DMS153 treated with DMSO at 0.1 percent for 48 hours (cell line): Measurements from ENCODE around the gene NDUFAF8.
A peak's percentile ranks its signal among the peaks of the same experiment; 100 is the strongest.
"Not testable (repeated sequence)": the region's sequence is repeated elsewhere in the genome, so short reads cannot be mapped to it uniquely, and the experiment has no call there.

Experiments
- DNase-seq: peaks from one replicate; lab custom pipeline; 2025; ENCODE audit not compliant: unreplicated experiment; lab: John Stamatoyannopoulos, UW

Gene NDUFAF8

GRCh38 chr17:81222906-81223761 is 16.0 kb upstream of the NDUFAF8 start, which contains the start of gene CEP131:
Gene CEP131 (minus strand): TSS chr17:81222965. CDS start chr17:81220056, 2,909 bp downstream.
- peak; percentile 96 for DNase-seq

GRCh38 chr17:81223762-81224130 is 15.4 kb upstream of the NDUFAF8 start:
- DNase-seq, result peak; percentile 42

DNA sequence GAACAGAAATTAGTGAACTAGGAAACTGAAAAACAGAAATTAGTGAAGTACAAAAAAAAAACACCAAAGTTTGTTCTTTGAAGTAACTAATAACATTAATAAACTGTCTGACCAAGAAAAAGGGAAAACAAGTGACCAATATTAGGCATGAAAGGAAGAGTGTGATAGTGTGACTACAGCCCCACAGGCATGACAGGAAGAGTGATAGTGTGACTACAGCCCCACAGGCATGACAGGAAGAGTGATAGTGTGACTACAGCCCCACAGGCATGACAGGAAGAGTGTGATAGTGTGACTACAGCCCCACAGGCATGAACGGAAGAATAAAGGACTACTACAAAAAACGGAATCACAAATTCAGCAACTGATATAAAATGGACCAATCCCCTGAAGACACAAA is 11.5 kb upstream of the NDUFAF8 start:
- not testable (repeated sequence) for DNase-seq

- no peak for DNase-seq
Observed at GRCh38 chr17:81228420-81228819, 10.7 kb upstream of the NDUFAF8 start.

DNA sequence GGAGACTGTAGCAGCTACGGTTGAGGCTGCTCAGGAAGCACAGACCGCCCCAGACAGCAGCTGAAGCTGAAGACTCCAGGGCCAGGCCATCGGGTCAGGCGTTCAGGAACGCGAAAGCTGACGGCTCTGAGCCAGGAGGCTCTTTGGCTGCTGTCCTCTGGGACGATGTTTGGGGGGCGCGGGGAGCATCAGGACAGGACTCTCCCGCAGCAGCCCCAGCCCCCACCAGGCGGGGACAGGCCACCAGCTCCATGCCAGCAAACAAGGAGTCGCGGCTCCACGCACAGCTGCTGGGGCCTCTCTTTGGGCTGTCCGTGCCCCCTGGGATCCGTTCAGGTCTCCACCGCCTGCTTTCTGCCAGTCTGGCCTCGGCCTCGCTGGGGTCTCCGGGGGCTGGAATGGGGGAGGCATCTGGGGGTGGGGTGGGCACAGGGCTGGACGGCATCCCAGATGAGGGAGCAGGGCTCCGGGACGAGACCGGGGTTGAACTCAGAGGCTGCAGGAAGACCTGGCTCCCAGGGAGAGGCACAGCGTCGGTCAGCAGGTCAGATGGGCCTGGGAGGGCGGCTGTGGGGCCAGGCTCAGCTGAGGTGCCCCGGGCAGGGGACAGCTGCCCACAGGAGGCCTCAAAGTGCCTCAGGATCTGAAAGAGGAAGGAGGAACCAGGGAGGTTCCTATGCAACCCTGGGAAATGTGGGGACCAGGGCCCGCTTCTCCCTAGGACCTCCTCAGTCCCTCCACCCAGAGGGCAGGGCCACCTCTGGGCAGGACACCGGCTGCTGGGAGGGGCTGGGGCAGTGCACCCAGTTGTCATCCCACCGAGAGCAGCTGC is 10.1 kb upstream of the NDUFAF8 start:
- DNase-seq, result no peak

GRCh38 chr17:81229666-81229920 is 9.5 kb upstream of the NDUFAF8 start:
- DNase-seq, result no peak

DNA sequence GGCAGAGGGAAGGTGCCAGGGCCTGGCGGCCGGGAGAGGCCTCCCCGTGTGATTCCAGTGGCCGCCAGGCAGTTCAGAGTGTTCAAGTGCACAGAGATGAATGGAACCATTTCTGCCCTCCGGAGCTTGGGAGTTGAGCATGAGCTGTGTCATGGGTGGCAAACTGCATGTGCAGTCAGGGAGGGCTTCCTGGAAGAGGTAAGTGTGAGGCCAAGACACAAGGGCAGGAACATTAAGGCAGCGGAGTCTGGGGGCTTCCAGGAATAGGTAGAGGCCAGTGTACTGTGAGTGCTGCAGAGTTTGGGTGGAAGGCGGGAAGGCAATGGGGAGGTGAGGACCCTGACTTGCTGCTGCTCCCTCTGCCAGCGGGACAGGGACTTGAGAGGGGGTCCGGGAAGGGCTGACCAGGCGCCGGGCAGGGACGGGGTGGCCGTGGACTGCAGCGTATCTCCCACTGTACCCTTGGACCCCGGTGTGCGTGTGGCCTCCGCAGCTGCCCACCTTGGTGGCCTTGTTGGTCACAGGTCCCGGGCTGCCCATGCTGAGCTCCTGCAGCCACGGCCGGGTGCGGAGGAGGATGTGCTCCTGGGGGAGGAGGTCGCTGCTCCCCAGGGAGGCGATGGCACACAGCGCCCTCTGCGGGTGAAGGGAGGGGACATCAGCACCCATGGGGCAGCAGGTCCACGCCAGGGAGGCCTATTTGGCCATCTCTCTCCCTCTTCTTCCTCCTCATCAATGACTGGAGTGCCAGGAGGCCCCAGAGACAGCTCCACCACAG is 8.9 kb upstream of the NDUFAF8 start:
- DNase-seq, result no peak

- DNase-seq, result no peak
Observed at GRCh38 chr17:81231121-81231645, 7.9 kb upstream of the NDUFAF8 start.

DNA sequence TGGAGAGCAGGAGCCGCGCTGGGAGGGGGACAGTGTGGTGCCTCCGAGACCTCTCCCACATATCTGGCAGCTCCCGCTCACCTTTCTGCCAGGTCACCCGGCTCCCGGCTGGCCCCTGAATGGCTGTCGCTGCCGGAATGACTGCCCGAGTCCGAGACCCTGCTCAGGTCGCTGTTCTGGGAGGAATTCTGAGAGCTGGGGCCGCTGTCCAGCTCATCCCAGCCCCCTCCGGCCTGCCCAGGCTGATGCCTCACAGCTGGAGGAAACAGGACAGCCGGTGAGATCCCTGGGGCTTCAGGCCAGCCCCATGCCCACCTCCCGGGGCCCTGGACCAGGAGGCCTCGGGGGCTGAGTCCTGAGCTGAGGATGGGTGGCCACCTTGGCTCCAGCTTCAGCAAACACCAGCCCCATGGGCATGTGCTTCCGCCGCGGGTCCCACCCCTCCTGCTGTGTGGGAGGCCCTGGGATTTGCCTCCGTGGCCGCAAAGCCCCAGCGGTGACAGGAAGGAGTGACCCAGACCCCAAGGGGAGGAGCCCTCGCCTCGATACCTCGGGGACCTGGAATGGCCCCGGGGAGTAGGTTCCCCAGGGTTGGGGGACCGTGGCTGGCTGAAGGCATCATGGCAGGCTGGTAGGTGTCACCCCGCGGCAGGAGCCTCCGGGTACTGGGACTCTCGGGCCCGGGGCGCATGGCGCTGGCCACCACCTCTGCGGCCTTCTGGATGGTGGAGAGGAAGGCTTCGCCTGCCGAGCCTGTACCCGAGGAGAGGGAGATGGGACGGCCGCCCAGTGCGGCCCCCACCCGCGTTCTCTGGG is 7.1 kb upstream of the NDUFAF8 start:
- no peak for DNase-seq

DNA sequence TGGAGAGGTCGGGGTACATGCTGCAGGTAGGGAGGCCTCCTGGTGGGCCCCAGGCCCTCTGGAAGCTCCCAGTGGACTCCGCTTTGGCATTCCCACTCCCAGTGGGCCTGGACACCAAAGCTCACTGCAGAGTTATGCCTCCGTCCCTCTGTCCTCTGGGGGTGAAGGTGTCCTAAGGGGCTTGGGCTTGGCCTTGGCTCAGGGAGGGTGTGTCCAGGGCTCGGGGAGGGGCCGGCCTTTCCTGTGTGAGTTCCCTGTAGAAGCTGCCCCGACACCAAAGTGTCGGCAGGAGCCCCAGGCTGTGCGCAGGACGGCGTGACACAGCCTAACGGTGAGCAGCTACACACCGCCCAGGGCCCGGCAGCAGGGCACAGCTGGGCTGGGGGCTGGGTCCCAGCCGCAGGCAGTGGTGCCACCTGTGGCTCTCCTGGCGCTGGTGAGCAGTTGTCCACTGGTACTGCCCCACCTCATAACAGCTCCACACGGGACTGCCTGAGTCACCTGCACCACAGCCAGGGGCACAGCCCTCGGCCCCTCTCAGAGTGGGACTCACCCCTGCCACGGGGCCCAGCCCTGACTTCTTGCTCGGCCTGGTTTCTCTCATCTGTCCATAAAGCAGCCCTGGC is 6.4 kb upstream of the NDUFAF8 start:
- no peak for DNase-seq

- no peak for DNase-seq
Observed at GRCh38 chr17:81233316-81233715, 5.8 kb upstream of the NDUFAF8 start.

DNA sequence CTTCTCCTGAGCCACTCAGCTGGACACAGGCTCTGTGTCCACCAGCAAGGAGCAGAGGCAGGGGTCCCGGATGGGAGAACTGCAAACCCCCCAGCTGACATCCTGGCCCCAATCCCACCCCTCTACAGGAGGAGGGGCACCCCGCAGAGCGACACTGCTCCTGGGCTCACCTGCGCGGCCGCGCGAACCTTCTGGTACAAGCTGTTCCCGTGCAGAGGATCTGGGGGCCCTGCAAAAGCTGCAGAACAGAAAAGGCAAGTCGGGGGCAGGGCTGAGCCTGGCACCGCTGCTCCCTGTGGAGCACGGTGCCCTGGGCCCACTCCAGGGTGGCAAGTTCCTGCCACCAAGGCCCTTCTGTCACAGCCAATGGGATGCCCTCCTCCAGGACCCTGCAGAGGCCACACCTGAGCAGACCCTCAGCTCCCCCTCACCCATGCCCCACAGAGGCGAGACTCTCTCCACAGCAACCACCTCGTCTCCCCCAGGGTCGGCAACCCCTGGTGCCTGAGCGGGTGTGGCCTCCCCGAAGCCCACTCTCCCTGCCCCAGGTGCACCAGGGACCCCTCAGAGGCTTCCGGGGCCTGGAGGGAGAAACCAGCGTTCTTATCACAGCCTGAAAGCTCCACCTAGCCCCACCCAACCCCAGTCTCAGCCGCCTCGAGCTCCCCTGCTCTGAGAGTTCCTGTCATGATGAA is 5.2 kb upstream of the NDUFAF8 start:
- DNase-seq, result no peak

GRCh38 chr17:81234506-81234855 is 4.6 kb upstream of the NDUFAF8 start:
- no peak for DNase-seq

GRCh38 chr17:81234940-81235821 is 3.9 kb upstream of the NDUFAF8 start:
- DNase-seq, result no peak

DNA sequence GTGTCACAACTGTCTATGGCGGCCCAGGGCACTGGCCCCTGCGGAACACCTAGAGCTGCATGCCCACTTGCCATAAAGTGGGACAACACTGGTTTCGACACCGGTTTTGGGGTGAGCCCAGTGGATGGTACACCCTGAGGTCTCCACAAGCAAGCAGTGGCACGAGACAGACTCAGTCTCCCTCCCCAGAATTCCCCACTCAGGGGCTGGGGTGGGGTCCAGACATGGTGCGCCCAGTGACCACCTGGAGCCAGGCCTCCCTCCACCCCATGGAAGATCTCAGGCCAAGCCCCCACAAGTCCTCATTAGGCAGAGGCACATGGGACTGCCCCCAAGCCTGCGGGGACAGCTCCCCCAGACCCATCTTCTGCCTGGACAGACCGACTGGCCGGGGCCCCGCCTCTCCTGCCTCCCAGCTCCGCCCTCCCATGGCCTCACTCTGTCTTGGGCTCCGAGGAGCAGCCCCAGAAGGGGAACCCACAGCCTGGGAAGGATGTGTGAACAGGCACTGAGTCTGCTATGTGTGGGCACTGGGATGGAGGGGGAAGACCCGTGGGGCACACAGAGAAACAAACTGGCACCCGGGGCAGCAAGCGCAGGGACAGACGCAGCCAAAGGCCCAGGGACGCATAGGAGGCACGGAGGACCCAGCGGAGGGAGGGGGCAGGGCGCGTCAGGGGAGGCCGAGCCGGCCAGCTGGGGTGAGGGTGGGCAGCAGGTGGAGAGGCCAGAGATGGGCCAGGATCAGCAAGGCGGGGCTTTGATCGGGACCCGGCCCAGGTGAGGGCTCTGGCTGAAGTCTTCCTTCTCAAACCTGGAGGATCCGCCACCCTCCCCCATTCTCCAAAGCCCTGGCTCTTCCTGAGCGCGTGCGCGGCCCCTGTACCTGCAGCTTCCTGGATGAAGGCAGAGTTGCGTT is 3.0 kb upstream of the NDUFAF8 start:
- DNase-seq, result no peak

GRCh38 chr17:81236784-81237183 is 2.3 kb upstream of the NDUFAF8 start:
- DNase-seq, result no peak
